ENCODE measurements around the gene FBLN1. TPM values are rescaled to one million over a fixed set of nuclear protein-coding genes. Genes with fewer than 3 reads are reported as not detected.

FBLN1 gene
- total RNA-seq, 1 experiment from 2014 or later, result 23.4 TPM

GRCh38 chr22:45620706-45621105, 118.0 kb downstream of the FBLN1 start:
- Histone ChIP-seq H3K4me2 (ENCODE audit: low read length) (no peak overlapping the region), H3K79me2 (ENCODE audit: insufficient read depth, low read length) (peaks cover 6% of the 10 kb centered on the region; the same call in 1 of the 2 replicates), H3K27ac (ENCODE audit: low read depth, low read length) (no peak overlapping the region), H3K4me1 (ENCODE audit: control insufficient read depth in 1 of 2, insufficient read depth in 2 of 2, low read length in 2 of 2) (peaks cover 12 to 33% of the 10 kb centered on the region in 2 experiments), H2AFZ (ENCODE audit: low read depth, low read length, poor library complexity, severe bottlenecking) (no peak overlapping the region), H4K20me1 (ENCODE audit: insufficient read depth) (no peaks in the 10 kb centered on the region), H3K4me3 (replicated peaks in 1 of 2; ENCODE audit: low read depth in 1 of 2, low read length in 2 of 2) (no peak overlapping the region), H3K9me3 (ENCODE audit: control insufficient read depth in 1 of 2, insufficient read depth in 1 of 2, low read depth in 1 of 2, low read length in 2 of 2) (peaks cover 0 to 16% of the 10 kb centered on the region in 2 experiments; a peak in 1 of 4 replicates), H3K27me3 (ENCODE audit: insufficient read depth, low read length) (no peaks in the 10 kb centered on the region), H3K9me2 (ENCODE audit: insufficient read depth) (no peaks in the 10 kb centered on the region), H3K36me3 (ENCODE audit: control insufficient read depth in 1 of 2, insufficient read depth in 2 of 2, low read length in 2 of 2) (no peaks in the 10 kb centered on the region; a peak in 1 of 4 replicates), H3K9ac (ENCODE audit: low read length) (no peak overlapping the region)
- intact Hi-C loops (cut with micrococcal nuclease), result no loop called here
- BruUV-seq (replicated peaks), result no TSS peak
- CTCF ChIA-PET, result no interaction called here
- ATAC-seq (no peak), DNase-seq (ENCODE audit: low read depth, low spot score) (no peak)
- RAD21 ChIA-PET (ENCODE audit: low non-redundant PET in 1 of 2, low total read pairs in 2 of 2, uncharacterized antibody in 2 of 2, unreplicated experiment in 2 of 2), result no interaction called here
- TF ChIP-seq TCF7L2 (IDR thresholded peaks at IDR 0.05; ENCODE audit: borderline replicate concordance, extremely low read depth, insufficient read depth, insufficient read length), result no peak
- no peak for TF ChIP-seq MAX (IDR thresholded peaks at IDR 0.05)
- TF ChIP-seq POLR2A (IDR thresholded peaks at IDR 0.05; ENCODE audit: borderline replicate concordance, extremely low read depth, insufficient read depth, insufficient read length), result no peak
- no peak for TF ChIP-seq EGR1 (IDR thresholded peaks at IDR 0.05; ENCODE audit: low read depth)
- no peak for TF ChIP-seq CBX3 (IDR thresholded peaks at IDR 0.05; ENCODE audit: low read depth)
- TF ChIP-seq ELF1 (IDR thresholded peaks at IDR 0.05; ENCODE audit: borderline replicate concordance, low read depth), result no peak
- TF ChIP-seq YY1 (IDR thresholded peaks at IDR 0.05; ENCODE audit: extremely low read depth, insufficient replicate concordance, low read depth, low read length), result no peak
- TF ChIP-seq ATF3 (IDR thresholded peaks at IDR 0.05), result no peak
- TF ChIP-seq EZH2phosphoT487 (IDR thresholded peaks at IDR 0.05; ENCODE audit: borderline replicate concordance), result no peak
- no peak for TF ChIP-seq CEBPB (IDR thresholded peaks at IDR 0.05; ENCODE audit: low read depth)
- TF ChIP-seq JUND (IDR thresholded peaks at IDR 0.05), result no peak
- no peak for TF ChIP-seq ZBTB33 (IDR thresholded peaks at IDR 0.05; ENCODE audit: extremely low read depth, insufficient replicate concordance, low read length)
- TF ChIP-seq FOSL1 (IDR thresholded peaks at IDR 0.05; ENCODE audit: low read depth), result no peak
- TF ChIP-seq RAD21 (IDR thresholded peaks at IDR 0.05; ENCODE audit: low read depth), result no peak
- TF ChIP-seq, protein P1, sequence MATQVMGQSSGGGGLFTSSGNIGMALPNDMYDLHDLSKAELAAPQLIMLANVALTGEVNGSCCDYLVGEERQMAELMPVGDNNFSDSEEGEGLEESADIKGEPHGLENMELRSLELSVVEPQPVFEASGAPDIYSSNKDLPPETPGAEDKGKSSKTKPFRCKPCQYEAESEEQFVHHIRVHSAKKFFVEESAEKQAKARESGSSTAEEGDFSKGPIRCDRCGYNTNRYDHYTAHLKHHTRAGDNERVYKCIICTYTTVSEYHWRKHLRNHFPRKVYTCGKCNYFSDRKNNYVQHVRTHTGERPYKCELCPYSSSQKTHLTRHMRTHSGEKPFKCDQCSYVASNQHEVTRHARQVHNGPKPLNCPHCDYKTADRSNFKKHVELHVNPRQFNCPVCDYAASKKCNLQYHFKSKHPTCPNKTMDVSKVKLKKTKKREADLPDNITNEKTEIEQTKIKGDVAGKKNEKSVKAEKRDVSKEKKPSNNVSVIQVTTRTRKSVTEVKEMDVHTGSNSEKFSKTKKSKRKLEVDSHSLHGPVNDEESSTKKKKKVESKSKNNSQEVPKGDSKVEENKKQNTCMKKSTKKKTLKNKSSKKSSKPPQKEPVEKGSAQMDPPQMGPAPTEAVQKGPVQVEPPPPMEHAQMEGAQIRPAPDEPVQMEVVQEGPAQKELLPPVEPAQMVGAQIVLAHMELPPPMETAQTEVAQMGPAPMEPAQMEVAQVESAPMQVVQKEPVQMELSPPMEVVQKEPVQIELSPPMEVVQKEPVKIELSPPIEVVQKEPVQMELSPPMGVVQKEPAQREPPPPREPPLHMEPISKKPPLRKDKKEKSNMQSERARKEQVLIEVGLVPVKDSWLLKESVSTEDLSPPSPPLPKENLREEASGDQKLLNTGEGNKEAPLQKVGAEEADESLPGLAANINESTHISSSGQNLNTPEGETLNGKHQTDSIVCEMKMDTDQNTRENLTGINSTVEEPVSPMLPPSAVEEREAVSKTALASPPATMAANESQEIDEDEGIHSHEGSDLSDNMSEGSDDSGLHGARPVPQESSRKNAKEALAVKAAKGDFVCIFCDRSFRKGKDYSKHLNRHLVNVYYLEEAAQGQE (IDR thresholded peaks at IDR 0.05; ENCODE audit: low read depth), result no peak
- TF ChIP-seq POLR2AphosphoS5 (IDR thresholded peaks at IDR 0.05; ENCODE audit: low read depth, low read length), result no peak
- POLR2A ChIA-PET, result no interaction called here

Measured in HCT116 (cell line).